A673 (cell line): Measurements from ENCODE around the gene SERPINB13. TPM values are rescaled to one million over a fixed set of nuclear protein-coding genes. Genes with fewer than 3 reads are reported as not detected.

Source experiments
- Bru-seq: library from RNA; stranded (reverse); fragments of 400-500 nt; gene quantifications from one replicate; lab custom pipeline; 2021; lab: Mats Ljungman, UMichigan
- BruChase-seq, 2 experiments: library from RNA; stranded (reverse); fragments of 400-500 nt; gene quantifications; one replicate each; lab custom pipeline; 2021; lab: Mats Ljungman, UMichigan
- BruUV-seq: library from RNA; stranded (reverse); fragments of 400-500 nt; replicated peaks from 2 replicates; lab custom pipeline; 2021; lab: Mats Ljungman, UMichigan
- CTCF ChIA-PET: fragments of 300-600 bp; sonication (Branson Sonifier 250); formaldehyde crosslinking; loops from one replicate; lab custom pipeline; 2022; ENCODE audit warnings: antibody characterized with exemption; lab: Charles Lee
- POLR2A ChIA-PET: fragments of 300-600 bp; sonication (Branson Sonifier 250); formaldehyde crosslinking; loops from one replicate; lab custom pipeline; 2022; ENCODE audit warnings: antibody characterized with exemption; ENCODE audit not compliant: low non-redundant PET; lab: Charles Lee
- DNase-seq: peaks from one replicate; pipeline ENCODE4 v3.0.0-alpha.2; 2015; ENCODE audit warnings: low spot score
- H3K27ac ChIP-seq: fragments of 200-600 bp; sonication (generic); 2 replicates; pipeline ENCODE4 v1.5.1; 2016; ENCODE audit warnings: mixed run types, low read depth, mild to moderate bottlenecking, mixed read lengths, antibody characterized with exemption, low read length; ENCODE audit not compliant: poor library complexity, severe bottlenecking
- H3K27me3 ChIP-seq: fragments of 200-600 bp; sonication (generic); replicated peaks from 2 replicates; pipeline ENCODE4 v1.6.1; 2017; ENCODE audit warnings: mixed run types, low read depth, mild to moderate bottlenecking, mixed read lengths, antibody characterized with exemption, low read length; ENCODE audit not compliant: insufficient read depth, poor library complexity
- H3K36me3 ChIP-seq: fragments of 200-600 bp; sonication (generic); 2 replicates; pipeline ENCODE4 v1.6.1; 2016; ENCODE audit warnings: mixed run types, mild to moderate bottlenecking, mixed read lengths, antibody characterized with exemption, low read length; ENCODE audit not compliant: insufficient read depth, poor library complexity, severe bottlenecking
- H3K4me1 ChIP-seq: fragments of 200-600 bp; sonication (generic); 2 replicates; pipeline ENCODE4 v1.6.1; 2017; ENCODE audit warnings: mixed run types, mild to moderate bottlenecking, mixed read lengths, antibody characterized with exemption, low read length; ENCODE audit not compliant: insufficient read depth, poor library complexity, severe bottlenecking
- H3K4me3 ChIP-seq: fragments of 200-600 bp; sonication (generic); 2 replicates; pipeline ENCODE4 v1.5.1; 2016; ENCODE audit warnings: low read depth, mixed run types, mild to moderate bottlenecking, mixed read lengths, low read length; ENCODE audit not compliant: poor library complexity, severe bottlenecking
- H3K9me3 ChIP-seq: fragments of 200-600 bp; sonication (generic); 2 replicates; pipeline ENCODE4 v1.6.1; 2016; ENCODE audit warnings: mixed run types, low read depth, mild to moderate bottlenecking, mixed read lengths, antibody characterized with exemption, low read length; ENCODE audit not compliant: poor library complexity, severe bottlenecking
- CTCF ChIP-seq: fragments of 300-800, 200-600 bp; sonication (generic); conservative IDR thresholded peaks from 2 replicates; pipeline ENCODE4 v1.5.1; 2017; ENCODE audit warnings: low read depth, mild to moderate bottlenecking, antibody characterized with exemption, low read length, moderate library complexity, mixed read lengths
- EZH2 ChIP-seq: fragments of 200-600 bp; sonication (generic); IDR thresholded peaks from 2 replicates; pipeline ENCODE4 v1.6.1; 2017; ENCODE audit warnings: borderline replicate concordance, low read depth, mild to moderate bottlenecking, mixed read lengths, antibody characterized with exemption, low read length; ENCODE audit not compliant: poor library complexity, severe bottlenecking
- intact Hi-C: fragments of 100-400 bp; cut with micrococcal nuclease; formaldehyde crosslinking; loops from one replicate; pipeline ENCODE4 v1.10.0; 2022; ENCODE audit not compliant: unreplicated experiment
- long read RNA-seq: library from polyadenylated mRNA; stranded (forward); transcript quantifications from one replicate; pipeline ENCODE4 v2.0.0, GENCODE V29; 2022
- total RNA-seq: library from RNA; stranded (reverse); gene quantifications from 2 replicates; pipeline ENCODE4 v1.2.3, GENCODE V29; 2021

Gene SERPINB13
- 0.49 and 0.50 TPM in 2 replicates for total RNA-seq
- percentile 41 among the genes with signal in this experiment for Bru-seq, nascent RNA
- percentile 47 among the genes with signal in this experiment for BruChase-seq, experiment 1, labeled RNA remaining after a 2-hour chase
- BruChase-seq, experiment 2, labeled RNA remaining after a 6-hour chase = percentile 43 among the genes with signal in this experiment
- long read RNA-seq, partial matches to known transcripts = 0 of 2 reads
- long read RNA-seq, other reads (novel, unspliced or antisense) = 2 of 2 reads

GRCh38 chr18:63586966-63587365 lies at the start of gene SERPINB13:
Gene SERPINB13, plus strand, starts transcription at chr18:63587343. Its CDS starts 1,325 bp downstream, at chr18:63588668.
- Histone ChIP-seq H3K27me3 (no peaks in the 10 kb centered on the region), H3K4me1 (peaks cover 38% of the 10 kb centered on the region), H3K9me3 (no peaks in the 10 kb centered on the region), H3K36me3 (no peaks in the 10 kb centered on the region), H3K4me3 (no peak within 1 kb of the TSS), H3K27ac (peak within 1 kb of the TSS; percentile 39)
- TF ChIP-seq CTCF (no peak), EZH2 (no peak)
- no TSS peak for BruUV-seq
- intact Hi-C loops = no loop called here
- CTCF ChIA-PET = no interaction called here
- POLR2A ChIA-PET = no interaction called here
- DNase-seq = no peak

GRCh38 chr18:63539904-63540510 lies 47.1 kb upstream of the SERPINB13 start:
- Histone ChIP-seq H3K4me3 (no peak overlapping the region), H3K4me1 (peaks cover 19% of the 10 kb centered on the region), H3K27me3 (no peaks in the 10 kb centered on the region), H3K27ac (peak overlapping the region; percentile 38), H3K9me3 (no peaks in the 10 kb centered on the region), H3K36me3 (no peaks in the 10 kb centered on the region)
- BruUV-seq = no TSS peak
- TF ChIP-seq EZH2 = no peak
- no peak for TF ChIP-seq CTCF
- peak; percentile 76 for DNase-seq
- CTCF ChIA-PET = interaction anchor here (1.1 kb wide), 1 partner anchor 38 kb away, joined by 3 read pairs; no protein-coding TSS in a partner anchor
- intact Hi-C loops = no loop called here
- POLR2A ChIA-PET = no interaction called here

GRCh38 chr18:63542069-63542468 lies 45.1 kb upstream of the SERPINB13 start, which contains the start of gene SERPINB12:
Gene SERPINB12, plus strand, starts transcription at chr18:63542369. Its CDS starts 13,791 bp downstream, at chr18:63556160.
- Histone ChIP-seq H3K4me1 (peaks cover 19% of the 10 kb centered on the region), H3K9me3 (no peaks in the 10 kb centered on the region), H3K27ac (no peak within 1 kb of the TSS), H3K36me3 (no peaks in the 10 kb centered on the region), H3K4me3 (no peak within 1 kb of the TSS), H3K27me3 (no peaks in the 10 kb centered on the region)
- TF ChIP-seq EZH2 (no peak), CTCF (no peak)
- intact Hi-C loops = no loop called here
- BruUV-seq = no TSS peak
- POLR2A ChIA-PET = no interaction called here
- CTCF ChIA-PET = no interaction called here
- no peak for DNase-seq
